Activated CD8-positive, alpha-beta memory T cell treated with anti-CD3 and anti-CD28 coated beads, Interleukin-2, amount 50 U/mL, for 4 hours (primary cell): Measurements from ENCODE around the gene CEP68.
"Not testable (repeated sequence)": the region's sequence is repeated elsewhere in the genome, so short reads cannot be mapped to it uniquely, and the experiment has no call there.

ENCODE experiments used
- DNase-seq: peaks from one replicate; pipeline ENCODE4 v3.0.0-alpha.2; 2020

Gene CEP68

DNA sequence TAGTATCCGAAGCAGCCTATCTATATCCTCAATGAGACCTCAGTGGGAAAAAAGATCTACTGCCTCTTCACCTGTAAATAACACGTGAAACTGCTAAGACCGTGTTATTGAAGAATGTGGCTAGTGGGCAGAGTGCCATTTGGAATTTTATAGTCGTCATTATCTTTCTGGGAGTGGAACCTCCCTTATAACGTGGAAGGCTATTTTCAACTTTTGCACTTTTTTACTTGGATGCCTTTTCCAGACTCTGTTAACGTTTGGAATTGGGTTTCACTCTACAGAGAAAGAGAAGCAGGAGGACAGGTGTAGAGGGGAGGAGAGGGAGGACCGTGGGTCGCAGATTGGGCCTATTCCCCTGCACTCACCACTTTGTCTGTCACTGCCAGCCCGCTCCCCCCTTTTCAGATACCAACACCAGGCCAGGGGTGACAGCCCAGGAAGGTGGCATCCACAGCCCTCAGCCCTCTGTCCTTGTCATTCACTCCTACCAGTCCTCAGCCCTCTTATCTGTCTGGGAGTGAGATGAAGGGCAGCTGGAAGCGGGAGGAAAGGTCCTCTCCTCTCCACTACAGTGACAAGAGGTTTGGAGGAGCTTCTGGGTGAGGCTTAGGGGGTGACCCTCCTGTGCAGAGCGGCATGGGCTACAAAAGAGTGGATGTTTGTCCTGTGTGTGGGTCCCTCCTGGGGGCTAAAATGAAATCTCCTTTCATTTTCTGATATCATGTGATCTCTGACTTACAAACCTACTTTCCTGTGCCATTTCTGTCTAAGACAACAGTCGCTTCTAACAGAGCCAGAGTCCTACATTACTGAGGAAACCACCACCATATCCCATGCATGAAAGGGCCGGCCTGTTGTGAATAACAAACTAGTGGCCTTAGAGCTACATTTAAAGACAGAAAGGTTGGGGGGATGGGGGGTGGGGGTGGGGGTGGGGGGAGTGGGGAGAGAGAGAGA is 23.9 kb upstream of the CEP68 start:
- no peak for DNase-seq

DNA sequence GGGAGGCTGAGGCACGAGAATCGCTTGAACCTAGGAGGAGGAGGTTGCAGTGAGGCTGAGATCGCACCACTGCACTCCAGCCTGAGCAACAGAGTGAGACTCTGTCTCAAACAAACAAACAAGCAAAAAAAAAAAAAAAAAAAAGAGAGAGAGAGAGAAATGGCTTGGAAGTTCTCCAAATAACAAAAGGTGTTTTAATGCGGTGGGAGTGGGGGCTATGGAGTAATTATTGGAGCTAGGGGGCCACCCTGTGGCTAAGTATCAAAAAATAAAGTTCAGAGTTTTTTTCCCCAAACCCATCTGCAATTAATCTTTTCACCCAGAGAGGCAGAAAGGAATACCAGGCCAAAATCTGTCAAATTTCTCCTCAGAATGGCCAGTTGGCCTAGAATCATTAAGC is 23.0 kb upstream of the CEP68 start:
- no peak for DNase-seq

DNA sequence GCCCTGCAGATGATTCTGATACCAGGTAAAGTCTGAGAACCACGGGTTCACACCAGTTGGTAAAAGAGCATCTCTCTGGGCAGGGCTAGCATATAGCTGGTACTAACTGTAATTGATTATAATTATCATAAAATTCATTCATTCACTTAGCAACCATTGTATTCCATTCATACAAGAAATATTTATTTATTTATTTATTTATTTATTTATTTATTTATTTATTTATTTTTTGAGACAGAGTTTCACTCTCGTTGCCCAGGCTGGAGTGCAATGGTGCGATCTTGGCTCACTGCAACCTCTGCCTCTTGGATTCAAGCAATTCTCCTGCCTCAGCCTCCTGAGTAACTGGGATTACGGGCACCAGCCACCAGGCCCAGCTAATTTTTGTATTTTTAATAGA is 22.5 kb upstream of the CEP68 start:
- DNase-seq, result not testable (repeated sequence)

DNA sequence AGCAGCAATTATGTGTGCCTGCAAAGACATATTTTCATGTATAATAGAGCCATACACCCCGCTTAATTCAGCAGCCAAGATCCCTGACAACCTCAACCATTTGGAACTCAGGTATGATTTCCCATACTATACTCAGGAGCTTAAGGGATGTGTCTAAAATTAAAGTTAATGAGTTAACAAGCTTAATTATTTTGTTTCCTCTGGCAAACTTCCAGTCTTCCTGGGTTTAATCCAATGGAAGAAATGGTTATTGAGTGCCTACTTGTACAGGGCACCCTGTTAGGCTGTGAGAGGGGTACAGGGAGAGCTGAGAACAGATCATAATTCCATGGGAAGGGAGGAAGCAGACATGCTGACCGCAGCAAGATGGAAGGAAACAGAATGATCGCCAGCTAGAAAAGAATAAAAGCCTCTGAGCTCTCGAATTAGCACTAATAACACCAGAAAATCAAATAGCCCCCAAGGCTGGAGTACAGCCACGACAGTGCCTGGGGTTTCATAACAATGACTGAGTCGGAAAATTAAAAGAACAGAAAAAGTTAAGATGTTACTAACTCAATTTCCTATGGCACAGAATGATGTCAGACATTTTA is 20.8 kb upstream of the CEP68 start:
- DNase-seq, result no peak

DNA sequence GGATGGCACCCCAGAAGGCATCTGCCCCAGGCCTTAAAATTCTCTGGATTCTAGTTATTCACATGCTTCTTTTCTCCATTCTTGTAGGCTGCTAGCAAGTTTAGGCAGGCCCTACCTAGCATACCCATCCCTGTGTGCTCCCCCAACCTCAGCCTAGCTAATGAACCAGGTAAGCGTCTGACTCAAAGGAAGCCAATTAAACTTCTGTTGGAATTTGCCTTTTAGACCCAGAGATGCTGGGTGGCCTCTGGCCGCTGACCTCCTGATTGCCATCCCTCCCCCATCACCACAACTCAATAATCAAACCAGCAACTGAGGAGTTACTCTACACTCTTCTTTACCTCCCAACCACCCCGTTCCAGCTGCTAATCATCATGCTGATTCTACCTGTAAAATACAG is 19.0 kb upstream of the CEP68 start:
- DNase-seq, result no peak

DNA sequence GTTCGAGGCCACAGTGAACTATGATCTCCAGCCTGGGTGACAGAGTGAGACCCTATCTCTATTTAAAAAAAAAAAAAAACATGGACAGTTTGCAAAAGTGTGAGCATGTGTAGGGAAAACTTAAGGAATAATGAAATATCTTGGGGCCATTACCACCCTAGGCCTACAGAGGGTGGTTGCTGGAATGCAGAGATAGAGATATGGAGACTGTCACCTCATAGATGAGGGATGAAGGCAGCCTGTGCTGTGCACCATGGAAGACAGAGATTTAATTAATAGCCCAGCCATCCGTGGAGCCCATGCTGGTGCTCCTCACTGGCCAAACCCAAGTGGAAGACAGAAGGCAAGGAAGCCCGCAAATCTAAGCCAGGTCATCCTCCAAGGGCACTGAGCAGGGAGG is 16.6 kb upstream of the CEP68 start:
- DNase-seq, result no peak

DNA sequence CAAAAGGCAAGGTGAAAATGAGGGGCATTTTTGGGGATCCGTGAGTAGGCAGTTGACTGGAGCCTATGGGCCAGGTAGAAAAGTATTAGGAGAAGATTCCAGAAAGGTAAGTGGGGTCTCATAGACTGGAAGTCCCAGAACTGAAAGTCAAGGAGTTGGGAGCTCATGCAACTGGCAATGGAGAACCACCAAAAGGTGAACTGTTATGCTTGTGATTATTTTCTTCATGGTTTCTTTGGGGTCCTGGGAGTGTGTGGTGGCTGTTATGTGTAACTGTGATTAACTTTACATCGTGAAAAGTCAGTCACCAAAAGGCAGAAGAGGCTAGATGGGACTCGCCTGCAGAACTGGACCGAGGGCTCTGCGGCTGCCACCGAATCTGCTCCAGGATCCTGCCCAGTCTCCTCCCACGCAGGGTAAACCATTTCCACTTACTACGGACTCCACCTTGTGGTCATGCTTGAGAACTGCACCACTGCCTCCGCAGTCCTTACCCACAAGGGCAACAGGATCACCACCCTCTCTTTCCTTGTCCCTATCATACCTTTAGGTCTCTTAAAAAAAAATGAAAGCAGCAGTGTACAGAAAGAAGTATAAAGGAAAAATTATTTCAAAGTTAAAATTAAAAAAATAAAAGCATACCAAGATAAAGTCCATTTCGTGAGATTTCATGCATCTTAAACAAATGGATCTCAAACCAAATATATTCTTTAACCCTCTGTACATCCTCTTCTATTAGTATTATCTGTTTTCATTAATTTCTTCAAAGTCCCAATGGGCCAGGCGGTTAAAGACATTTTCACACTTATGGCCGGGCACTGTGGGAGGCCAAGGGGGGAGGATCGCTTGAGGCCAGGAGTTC is 15.6 kb upstream of the CEP68 start:
- DNase-seq, result peak; percentile 76

DNA sequence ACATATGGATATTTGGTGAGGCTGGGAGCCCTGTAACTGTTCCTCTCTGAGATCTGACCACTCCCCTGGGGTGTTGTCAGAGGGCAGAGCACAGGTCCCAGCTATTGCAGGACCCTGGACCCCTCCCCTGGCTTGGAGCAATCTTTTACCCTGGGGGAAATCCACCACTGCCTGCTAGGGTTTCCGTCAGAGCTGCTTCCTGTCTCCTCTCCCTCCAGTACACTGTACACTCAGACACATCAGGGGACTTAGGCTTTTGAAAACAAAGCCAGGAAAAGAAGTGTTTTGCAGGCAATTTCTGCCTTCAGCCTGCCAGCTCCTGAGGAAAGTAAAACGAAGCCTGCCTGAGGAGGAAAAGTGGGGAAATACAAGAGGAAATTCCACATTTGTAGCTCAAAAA is 13.2 kb upstream of the CEP68 start:
- DNase-seq, result no peak

DNA sequence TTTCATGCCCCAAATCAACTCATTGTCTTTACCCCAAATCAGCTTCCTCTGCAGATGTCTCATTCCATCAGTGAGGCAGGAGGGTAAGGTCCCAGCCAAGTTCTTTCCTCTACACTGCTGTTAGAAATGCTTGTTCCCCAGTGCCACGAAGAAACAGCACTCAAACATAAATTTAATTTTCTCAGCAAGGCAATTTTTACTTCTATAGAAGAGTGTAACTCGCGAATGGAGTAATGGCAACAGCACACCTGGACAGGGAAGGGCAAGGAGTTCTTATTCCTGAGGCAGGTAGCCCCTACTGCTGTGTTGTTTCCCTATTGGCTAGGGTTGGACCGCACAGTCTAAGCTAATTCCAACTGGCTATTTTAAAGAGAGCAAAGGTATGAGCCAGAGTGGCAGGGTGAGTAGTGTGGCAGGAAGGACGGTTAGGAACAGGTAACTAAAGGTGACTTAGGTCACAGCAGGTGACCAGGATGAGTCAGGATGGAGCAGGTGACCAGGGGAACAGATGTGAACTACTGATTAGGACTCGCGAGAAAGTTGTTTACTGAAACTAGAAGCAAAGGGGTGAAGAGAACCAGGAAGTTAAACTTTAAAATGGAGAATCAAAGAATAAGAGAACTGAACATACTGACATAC is 12.0 kb upstream of the CEP68 start:
- DNase-seq, result no peak

DNA sequence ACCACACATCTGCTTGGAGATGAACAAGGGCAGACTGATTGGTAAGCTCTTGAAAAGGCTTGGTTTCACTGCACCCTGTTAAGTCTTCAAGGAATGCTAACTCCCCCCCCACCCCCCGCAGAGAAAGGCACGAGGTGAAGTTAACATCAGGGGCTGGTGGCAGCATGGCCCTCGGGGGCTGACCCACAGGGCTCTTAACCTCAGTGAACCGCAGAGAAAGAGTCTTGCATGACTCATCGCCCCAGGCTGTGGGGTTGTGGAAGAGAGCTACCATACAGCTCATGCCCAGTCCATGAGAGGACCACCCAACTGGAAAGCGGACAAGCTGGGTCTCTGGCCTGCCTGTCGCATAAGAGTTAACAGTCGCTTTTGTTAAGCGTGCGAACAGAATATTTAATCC is 10.6 kb upstream of the CEP68 start:
- no peak for DNase-seq

DNA sequence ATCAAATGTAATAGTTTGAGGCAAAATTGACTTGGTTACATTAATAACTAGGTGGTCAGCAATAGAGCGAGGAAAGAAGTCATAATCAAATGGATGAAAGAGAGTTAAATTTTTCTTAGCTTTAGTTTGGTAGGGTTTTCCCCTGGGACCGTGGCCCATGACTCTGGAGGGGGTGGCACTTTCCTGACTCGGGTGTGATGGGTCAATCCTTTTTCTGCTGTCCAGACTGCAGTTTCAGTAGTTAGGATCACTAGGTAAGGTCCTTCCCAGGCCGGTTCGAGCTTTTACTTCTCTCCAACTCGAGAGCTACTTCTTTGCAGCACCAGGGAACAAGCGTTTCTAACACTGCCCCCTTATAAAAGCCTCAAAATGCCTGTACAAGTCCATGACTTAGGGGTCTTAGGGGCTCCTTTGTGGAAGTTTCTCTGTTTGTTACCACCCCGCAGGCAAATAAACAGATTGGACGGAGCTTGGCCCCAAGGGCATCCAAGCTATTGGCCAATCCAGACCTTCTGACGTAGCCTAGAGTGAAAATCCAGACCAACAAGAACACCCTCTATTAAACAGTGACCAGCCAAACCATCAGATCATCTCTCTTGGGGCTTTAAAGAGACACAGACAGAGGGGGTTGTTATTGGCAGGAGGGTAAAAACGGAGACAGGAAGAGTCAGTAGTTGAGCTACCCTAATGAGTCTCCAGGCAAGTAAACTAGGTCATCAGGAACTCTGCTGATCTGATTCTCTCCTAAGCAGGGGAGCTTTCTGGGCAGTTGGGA is 9.4 kb upstream of the CEP68 start:
- DNase-seq, result no peak

DNA sequence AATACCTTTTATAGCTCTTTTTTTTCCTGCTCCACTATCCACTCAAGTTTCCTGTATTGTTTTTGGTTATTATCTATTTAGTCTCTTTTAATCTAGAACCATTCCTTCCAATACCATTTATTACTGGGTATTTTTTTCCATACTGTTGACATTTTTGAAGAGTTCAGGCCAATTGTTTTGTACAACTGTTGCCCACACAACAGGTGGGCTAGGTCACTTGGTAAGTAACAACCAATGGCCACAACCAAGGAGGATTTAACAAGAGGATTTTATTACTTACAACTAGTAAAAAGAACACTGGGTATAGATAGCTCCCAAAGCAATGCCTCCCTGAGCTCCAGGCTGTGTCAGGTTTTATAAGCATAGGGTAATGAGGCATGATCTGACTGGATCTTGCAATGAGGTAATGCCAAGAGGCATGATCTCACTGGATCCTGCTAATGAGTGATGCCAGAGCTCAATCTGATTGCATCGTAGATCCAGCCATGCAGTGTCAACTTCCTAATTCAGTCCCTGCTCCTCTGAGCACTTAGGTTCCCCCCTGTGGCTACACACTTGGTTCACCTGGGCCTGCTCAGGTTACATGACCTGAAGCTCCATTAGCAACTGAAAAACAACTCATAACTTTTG is 7.1 kb upstream of the CEP68 start:
- no peak for DNase-seq

DNA sequence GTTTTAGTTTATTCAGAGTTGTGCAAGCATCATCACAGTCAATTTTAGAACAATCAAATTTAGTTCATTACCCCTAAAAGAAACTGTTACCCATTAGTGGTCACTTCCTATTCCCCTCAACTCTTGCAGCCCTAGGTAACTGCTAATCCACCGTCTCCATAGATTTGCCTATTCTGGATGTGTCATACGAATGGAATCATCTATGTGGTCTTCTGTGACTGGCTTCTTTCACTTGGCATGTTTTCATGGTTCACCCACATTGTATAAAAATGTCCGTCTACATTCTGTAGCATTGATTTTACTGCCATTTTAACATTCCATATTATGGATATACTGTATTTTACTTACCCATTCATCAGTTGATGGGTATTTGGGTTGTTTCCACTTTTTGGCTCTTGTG is 5.3 kb upstream of the CEP68 start:
- DNase-seq, result no peak

DNA sequence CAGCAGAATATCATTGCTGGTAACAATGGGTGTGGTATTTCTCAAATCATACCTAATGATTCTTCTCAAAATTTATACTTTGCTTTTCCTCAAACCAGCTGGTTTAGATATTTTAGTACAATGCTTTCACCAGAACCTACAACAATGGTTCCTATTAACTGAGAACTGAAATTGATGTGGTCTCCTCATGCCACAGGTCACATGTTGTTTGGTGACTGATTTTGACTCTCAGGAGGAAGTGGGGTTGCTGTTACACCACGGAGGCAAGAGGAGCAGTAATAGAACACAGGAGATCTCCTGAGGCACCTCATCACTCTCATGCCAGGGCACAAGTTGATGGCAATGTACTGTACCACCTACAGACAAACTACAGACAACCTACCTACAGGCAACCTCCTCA is 3.0 kb upstream of the CEP68 start:
- no peak for DNase-seq

DNA sequence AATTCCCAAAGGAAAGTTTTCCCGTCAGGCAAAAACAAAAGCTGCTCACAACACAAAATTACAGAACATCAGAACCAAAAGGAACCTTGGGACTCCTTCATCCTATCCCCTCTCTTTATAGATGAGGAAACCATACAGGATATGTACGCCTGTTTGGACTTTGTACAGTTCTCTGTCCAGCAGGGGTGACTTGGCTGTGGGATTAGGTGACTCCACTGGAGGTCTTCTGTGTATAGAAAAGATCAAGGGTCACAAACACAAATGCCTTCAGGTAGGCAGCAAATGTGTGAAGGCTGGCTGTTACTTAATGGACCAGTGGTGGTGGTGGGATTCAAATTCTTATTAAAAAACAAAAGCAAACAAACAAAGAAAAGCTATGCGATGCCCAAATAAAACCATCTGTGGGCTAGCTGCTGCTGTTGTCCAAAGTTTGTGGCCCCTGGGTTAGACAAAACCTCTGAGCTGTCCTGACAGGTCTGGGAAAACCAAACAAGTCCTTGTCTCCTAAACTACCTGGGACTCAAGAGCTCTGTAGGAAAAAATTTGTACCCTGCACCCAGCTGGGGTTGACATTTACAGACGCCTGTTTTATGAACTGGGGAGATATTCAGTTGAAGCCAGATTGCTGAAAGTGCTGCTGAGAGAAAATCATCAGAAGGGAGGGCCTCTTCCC is 1.3 kb upstream of the CEP68 start:
- DNase-seq, result no peak

DNA sequence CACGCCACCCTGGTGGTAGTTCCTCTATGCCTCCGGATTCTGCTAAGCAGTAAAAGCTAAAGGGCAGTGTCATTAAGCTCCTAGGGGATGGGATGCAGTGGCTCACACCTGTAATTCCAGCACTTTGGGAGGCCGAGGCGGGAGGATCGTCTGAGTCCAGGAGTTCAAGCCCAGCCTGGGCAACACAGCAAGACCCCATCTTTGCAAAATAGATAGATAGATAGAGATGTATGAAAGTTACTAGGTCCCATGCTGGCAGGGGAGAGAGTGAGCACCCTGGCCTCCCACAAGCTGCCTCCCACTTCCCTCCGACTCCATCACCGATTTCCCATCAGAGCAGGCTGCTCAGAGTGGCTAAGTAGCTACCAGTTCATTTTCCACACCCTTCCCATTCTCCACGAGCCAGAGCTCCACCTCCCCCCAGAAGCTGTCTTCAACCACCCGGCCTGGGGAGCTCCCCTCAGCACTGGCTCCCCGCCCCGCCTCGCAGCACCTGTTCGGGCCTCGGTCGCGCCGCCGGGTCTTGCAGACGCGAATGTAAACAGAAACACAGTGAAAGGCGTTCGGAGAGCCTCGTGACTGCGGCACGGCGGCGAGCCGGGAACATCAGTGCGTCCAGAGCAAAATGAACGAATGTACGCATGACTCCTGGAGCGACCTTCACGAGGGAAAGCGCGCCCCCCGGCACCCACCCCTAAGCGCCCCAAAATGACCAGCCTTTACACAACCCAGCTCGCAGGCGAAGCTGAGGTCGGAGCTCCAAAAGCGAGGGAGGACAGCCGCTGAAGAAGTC is 598 bp upstream of the CEP68 start:
- peak; percentile 59 for DNase-seq

DNA sequence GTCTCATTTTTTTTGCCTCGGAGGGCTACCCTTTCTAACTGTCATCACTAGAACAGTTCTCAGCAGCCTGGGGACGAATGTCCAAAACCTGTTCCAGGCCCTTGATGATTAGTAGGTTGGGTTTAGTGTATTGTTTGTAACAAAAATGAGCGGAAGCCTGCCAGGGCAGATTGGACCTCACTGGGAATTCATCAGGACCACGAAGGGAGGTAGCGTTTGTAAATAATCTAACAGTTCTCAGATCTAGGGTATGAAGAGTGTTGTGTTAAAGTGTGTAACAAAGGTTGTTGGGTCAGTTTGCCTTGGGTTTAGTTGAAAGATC is 799 bp downstream of the CEP68 start:
- DNase-seq, result no peak

DNA sequence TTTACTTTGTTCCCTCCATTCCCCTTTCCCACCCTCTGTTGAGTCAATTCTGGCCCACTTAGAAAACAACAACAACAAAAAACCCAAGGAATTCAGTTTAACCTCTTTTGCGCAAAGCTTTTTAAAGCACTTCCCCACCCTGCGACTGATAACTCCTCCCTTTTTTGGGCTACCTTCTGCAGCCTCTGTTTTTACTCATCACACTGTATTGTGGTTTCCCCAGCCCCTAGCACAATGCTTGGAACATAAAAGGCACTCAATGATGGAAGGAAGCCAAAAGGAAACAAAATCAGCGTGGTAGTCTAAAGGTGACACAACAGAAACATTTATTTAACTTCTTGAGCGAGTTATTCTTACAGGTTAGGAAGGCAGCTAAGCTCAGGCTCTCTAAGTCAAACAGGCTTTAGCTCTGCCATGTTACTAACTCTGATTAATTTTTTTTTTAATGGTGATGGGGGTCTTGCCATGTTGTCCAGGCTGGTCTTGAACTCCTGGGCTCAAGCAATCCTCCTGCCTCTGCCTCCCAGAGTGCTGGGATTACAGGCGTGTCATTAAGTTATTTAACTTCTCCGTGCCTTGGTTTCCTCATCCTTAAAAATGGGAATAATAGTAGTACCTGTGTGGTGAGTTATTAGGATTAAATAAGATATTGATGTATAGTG is 1.3 kb downstream of the CEP68 start:
- DNase-seq, result peak; percentile 44

DNA sequence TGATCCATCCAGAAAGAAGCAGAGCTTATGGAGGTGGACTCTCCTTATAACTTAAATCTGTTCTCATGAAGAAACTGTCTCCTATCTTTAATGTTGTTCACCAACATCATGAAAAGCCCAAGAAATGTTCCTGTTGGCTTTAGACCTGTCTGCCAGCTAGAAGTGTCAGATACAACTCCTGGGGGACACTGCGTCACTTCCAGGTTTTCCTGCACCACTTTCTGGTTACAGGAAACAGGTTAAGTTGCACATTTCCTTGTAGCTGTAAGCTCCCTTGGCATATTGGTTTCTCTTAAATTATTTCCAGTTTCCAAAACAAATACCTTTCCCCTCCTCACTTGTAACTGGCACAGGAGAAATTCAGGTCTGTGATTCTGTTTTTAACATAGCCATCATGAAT is 2.9 kb downstream of the CEP68 start:
- no peak for DNase-seq
